Neural cell (in vitro differentiated cells): ENCODE measurements around the gene CABP4. TPM values are rescaled to one million over a fixed set of nuclear protein-coding genes. Genes with fewer than 3 reads are reported as not detected.

ENCODE experiments used
- H2AFZ ChIP-seq: fragments of 200-600, 300-800 bp; sonication (generic), shearing (Covaris generic); 2 replicates; pipeline ENCODE4 v1.6.0; 2014; ENCODE audit warnings: low read depth, mild to moderate bottlenecking, antibody characterized with exemption, low read length, moderate library complexity
- H3F3A ChIP-seq: fragments of 200-600 bp; shearing (Covaris generic); 2 replicates; pipeline ENCODE4 v1.6.1; 2016; ENCODE audit warnings: mild to moderate bottlenecking, moderate library complexity, mixed read lengths, antibody characterized with exemption, low read length; ENCODE audit not compliant: insufficient read depth, poor library complexity, severe bottlenecking
- H3K27ac ChIP-seq: fragments of 200-600, 300-800 bp; sonication (generic), shearing (Covaris generic); 2 replicates; pipeline ENCODE4 v1.5.1; 2014; ENCODE audit warnings: mild to moderate bottlenecking, low read length, moderate library complexity
- H3K27me3 ChIP-seq: fragments of 300-800, 200-600 bp; sonication (generic), shearing (Covaris generic); 2 replicates; pipeline ENCODE4 v1.6.0; 2014; ENCODE audit warnings: mild to moderate bottlenecking, low read depth, low read length, moderate library complexity; ENCODE audit not compliant: insufficient read depth
- H3K36me3 ChIP-seq: fragments of 300-800, 200-600 bp; sonication (generic), shearing (Covaris generic); 2 replicates; pipeline ENCODE4 v1.5.1; 2014; ENCODE audit warnings: mild to moderate bottlenecking, antibody characterized with exemption, low read length, moderate library complexity; ENCODE audit not compliant: insufficient read depth
- H3K4me2 ChIP-seq: fragments of 300-800, 200-600 bp; sonication (generic), shearing (Covaris generic); 2 replicates; pipeline ENCODE4 v1.6.0; 2014; ENCODE audit warnings: mild to moderate bottlenecking, low read length
- H3K4me3 ChIP-seq: fragments of 300-800, 200-600 bp; sonication (generic), shearing (Covaris generic); 2 replicates; pipeline ENCODE4 v1.5.1; 2014; ENCODE audit warnings: mild to moderate bottlenecking, low read length, moderate library complexity
- H3K79me2 ChIP-seq: fragments of 200-600 bp; shearing (Covaris generic); replicated peaks from 2 replicates; pipeline ENCODE4 v1.6.0; 2014; ENCODE audit warnings: mild to moderate bottlenecking, low read length, moderate library complexity; ENCODE audit not compliant: insufficient read depth
- H3K9ac ChIP-seq: fragments of 300-800, 200-600 bp; sonication (generic), shearing (Covaris generic); 2 replicates; pipeline ENCODE4 v1.6.1; 2016; ENCODE audit warnings: mild to moderate bottlenecking, low read length, mixed read lengths
- H3K9me2 ChIP-seq: fragments of 200-600 bp; shearing (Covaris generic); 2 replicates; pipeline ENCODE4 v1.6.1; 2016; ENCODE audit warnings: mild to moderate bottlenecking, low read length, mixed read lengths; ENCODE audit not compliant: insufficient read depth
- H3K9me3 ChIP-seq: fragments of 200-600, 300-800 bp; sonication (generic), shearing (Covaris generic); 2 replicates; pipeline ENCODE4 v1.6.1; 2016; ENCODE audit warnings: mild to moderate bottlenecking, mixed run types, low read length, moderate library complexity, mixed read lengths
- H4K20me1 ChIP-seq: fragments of 200-600 bp; shearing (Covaris generic); 2 replicates; pipeline ENCODE4 v1.6.1; 2016; ENCODE audit warnings: mild to moderate bottlenecking, mixed run types; ENCODE audit not compliant: insufficient read depth
- EP300 ChIP-seq: fragments of 450-650 bp; conservative IDR thresholded peaks from 2 replicates; pipeline ENCODE4 v1.6.1; 2014; ENCODE audit warnings: antibody characterized with exemption, mild to moderate bottlenecking, moderate library complexity; ENCODE audit not compliant: poor library complexity, severe bottlenecking
- EZH2 ChIP-seq: fragments of 200-600, 300-800 bp; shearing (Covaris generic), sonication (generic); IDR thresholded peaks from 2 replicates; pipeline ENCODE4 v1.6.1; 2014; ENCODE audit warnings: antibody characterized with exemption, low read length, borderline replicate concordance, mild to moderate bottlenecking; ENCODE audit not compliant: insufficient read depth, poor library complexity, severe bottlenecking
- MXI1 ChIP-seq: fragments of 450-650 bp; conservative IDR thresholded peaks from 2 replicates; pipeline ENCODE4 v1.6.1; 2014; ENCODE audit warnings: antibody characterized with exemption, mild to moderate bottlenecking; ENCODE audit not compliant: poor library complexity, severe bottlenecking
- POLR2AphosphoS5 ChIP-seq: IDR thresholded peaks from 2 replicates; pipeline ENCODE4 v1.6.1; 2012
- RAD21 ChIP-seq: fragments of 450-650 bp; conservative IDR thresholded peaks from 2 replicates; pipeline ENCODE4 v1.6.1; 2014; ENCODE audit warnings: antibody characterized with exemption, mild to moderate bottlenecking, moderate library complexity
- REST ChIP-seq: IDR thresholded peaks from 2 replicates; pipeline ENCODE4 v1.6.1; 2012; ENCODE audit warnings: borderline replicate concordance
- SMC3 ChIP-seq: fragments of 450-650 bp; conservative IDR thresholded peaks from 2 replicates; pipeline ENCODE4 v1.6.1; 2014; ENCODE audit warnings: antibody characterized with exemption, mild to moderate bottlenecking, moderate library complexity; ENCODE audit not compliant: poor library complexity
- TAF1 ChIP-seq: IDR thresholded peaks from 2 replicates; pipeline ENCODE4 v1.6.1; 2012; ENCODE audit warnings: low read depth
- polyA plus RNA-seq: library from polyadenylated mRNA; depleted of rRNA; stranded (reverse); fragments of >200 nt; gene quantifications from 2 replicates; pipeline ENCODE4 v1.2.3, GENCODE V29; 2014
- TF ChIP-seq, protein P1 (sequence below): fragments of 450-650 bp; IDR thresholded peaks from 2 replicates; pipeline ENCODE4 v1.5.1; 2014; ENCODE audit warnings: antibody characterized with exemption, mild to moderate bottlenecking, moderate library complexity; ENCODE audit not compliant: poor library complexity, severe bottlenecking

Gene CABP4
- polyA plus RNA-seq, 1 donor from 2014 or later: not detected

- Histone ChIP-seq H3K36me3 (no peaks in the 10 kb centered on the region), H3K4me3 (no peak overlapping the region), H3K79me2 (no peaks in the 10 kb centered on the region), H3K4me2 (no peak overlapping the region), H3F3A (no peaks in the 10 kb centered on the region), H3K9ac (no peak overlapping the region), H3K27me3 (no peaks in the 10 kb centered on the region), H3K9me3 (no peaks in the 10 kb centered on the region), H3K27ac (no peak overlapping the region), H4K20me1 (no peaks in the 10 kb centered on the region), H2AFZ (no peak overlapping the region), H3K9me2 (no peaks in the 10 kb centered on the region)
- TF ChIP-seq EP300 (no peak), EZH2 (no peak), SMC3 (no peak), RAD21 (no peak), MXI1 (no peak), TAF1 (no peak), REST (no peak), POLR2AphosphoS5 (no peak)
- TF ChIP-seq, protein P1, sequence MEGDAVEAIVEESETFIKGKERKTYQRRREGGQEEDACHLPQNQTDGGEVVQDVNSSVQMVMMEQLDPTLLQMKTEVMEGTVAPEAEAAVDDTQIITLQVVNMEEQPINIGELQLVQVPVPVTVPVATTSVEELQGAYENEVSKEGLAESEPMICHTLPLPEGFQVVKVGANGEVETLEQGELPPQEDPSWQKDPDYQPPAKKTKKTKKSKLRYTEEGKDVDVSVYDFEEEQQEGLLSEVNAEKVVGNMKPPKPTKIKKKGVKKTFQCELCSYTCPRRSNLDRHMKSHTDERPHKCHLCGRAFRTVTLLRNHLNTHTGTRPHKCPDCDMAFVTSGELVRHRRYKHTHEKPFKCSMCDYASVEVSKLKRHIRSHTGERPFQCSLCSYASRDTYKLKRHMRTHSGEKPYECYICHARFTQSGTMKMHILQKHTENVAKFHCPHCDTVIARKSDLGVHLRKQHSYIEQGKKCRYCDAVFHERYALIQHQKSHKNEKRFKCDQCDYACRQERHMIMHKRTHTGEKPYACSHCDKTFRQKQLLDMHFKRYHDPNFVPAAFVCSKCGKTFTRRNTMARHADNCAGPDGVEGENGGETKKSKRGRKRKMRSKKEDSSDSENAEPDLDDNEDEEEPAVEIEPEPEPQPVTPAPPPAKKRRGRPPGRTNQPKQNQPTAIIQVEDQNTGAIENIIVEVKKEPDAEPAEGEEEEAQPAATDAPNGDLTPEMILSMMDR: no peak
These were observed 19.3 kb upstream of the CABP4 start for GRCh38 chr11:67435727-67436458.

DNA sequence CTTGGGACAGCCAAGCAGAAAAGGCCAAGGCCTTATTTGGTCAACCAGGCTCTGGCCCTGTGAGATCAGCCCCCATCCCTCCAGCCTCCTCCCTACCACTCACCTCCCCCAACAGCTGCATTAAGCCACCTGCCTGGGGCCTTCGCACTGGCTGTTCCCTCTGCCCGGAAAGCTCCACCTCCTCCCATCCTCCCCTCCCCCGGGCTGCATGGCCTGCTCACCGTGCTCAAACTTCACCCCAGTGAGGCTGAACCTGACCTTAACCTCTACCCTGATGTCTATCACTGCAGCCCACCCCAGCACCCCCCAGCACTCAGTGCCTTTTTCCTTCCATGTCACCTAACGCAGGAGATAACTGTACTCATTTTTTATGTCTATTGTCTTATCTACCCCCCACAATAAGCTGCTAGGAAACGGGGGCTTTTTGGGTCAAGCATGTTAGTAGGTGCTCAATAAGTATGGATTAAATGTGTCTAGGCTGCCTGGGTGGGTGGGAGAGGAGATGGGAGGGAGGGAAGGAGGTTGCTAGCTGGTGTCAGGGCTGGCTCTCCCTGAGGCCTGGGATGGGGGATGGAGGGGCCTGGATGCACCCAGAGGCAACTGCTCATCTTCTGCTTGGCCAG is 18.6 kb upstream of the CABP4 start:
- Histone ChIP-seq H3K4me3 (no peak overlapping the region), H3K9me3 (no peaks in the 10 kb centered on the region), H3K4me2 (no peak overlapping the region), H3K9me2 (no peaks in the 10 kb centered on the region), H3K9ac (no peak overlapping the region), H3K36me3 (no peaks in the 10 kb centered on the region), H4K20me1 (no peaks in the 10 kb centered on the region), H3F3A (no peaks in the 10 kb centered on the region), H2AFZ (no peak overlapping the region), H3K27me3 (no peaks in the 10 kb centered on the region), H3K27ac (no peak overlapping the region), H3K79me2 (no peaks in the 10 kb centered on the region)
- TF ChIP-seq REST (no peak), MXI1 (no peak), POLR2AphosphoS5 (no peak), SMC3 (no peak), EZH2 (no peak), RAD21 (no peak), TAF1 (no peak), EP300 (no peak)
- TF ChIP-seq, protein P1: no peak
